ENCODE data around the gene SIK2. TPM values are rescaled to one million over a fixed set of nuclear protein-coding genes. Genes with fewer than 3 reads are reported as not detected.

Gene SIK2
- total and polyA plus RNA-seq, 9 of the 15 experiments (the other 6 are each of a cell fraction or from before 2014, with no cell fraction given), result 0.74 to 11.6 (median 3.8) TPM

DNA sequence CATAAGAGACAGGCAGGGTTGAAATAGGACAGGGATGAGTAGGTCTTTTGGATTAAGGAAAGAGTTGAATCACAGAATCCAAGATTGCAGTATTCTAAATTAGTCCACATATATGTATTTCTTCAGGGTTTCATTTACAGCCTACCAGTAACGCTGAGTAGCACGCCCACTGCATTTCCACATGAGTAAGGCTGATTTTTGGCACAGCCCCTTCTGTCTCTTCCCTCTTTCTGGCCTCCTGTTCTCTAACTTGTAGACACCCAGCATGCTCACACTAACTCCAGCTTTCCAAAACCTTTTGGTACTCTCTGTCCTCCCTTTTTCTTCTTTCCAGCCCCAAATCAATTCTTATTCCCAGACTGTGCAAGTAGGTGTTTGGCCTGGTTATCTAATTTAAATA is 3.7 kb upstream of the SIK2 start:
- no peak for ATAC-seq
- Histone ChIP-seq H3K4me2 (ENCODE audit: insufficient read depth, low read length) (no peak overlapping the region), H3K4me3 (no peak overlapping the region), H3K79me2 (ENCODE audit: control insufficient read depth, insufficient read depth, low read length) (peaks cover 12% of the 10 kb centered on the region), H2AFZ (ENCODE audit: low read depth, low read length) (peak overlapping the region; percentile 77), H3K27me3 (ENCODE audit: control insufficient read depth in 2 of 2, insufficient read depth in 2 of 2, low read length in 2 of 2) (no peaks in the 10 kb centered on the region), H3K27ac (ENCODE audit: extremely low read depth, low read depth, low read length) (no peak overlapping the region), H3K9me1 (ENCODE audit: control insufficient read depth, insufficient read depth, low read length) (no peaks in the 10 kb centered on the region), H3K9ac (ENCODE audit: insufficient read depth in 1 of 2, low read depth in 2 of 2, low read length in 2 of 2) (no peak overlapping the region), H3K4me1 (replicated peaks in 1 of 2; ENCODE audit: control insufficient read depth in 2 of 2, insufficient read depth in 2 of 2, low read length in 2 of 2) (peaks cover 9 to 17% of the 10 kb centered on the region in 2 experiments; a peak in 4 of 5 replicates), H3K36me3 (ENCODE audit: control insufficient read depth, insufficient read depth, low read length) (no peaks in the 10 kb centered on the region), H3K9me3 (replicated peaks; ENCODE audit: control insufficient read depth, insufficient read depth, low read depth, low read length) (no peaks in the 10 kb centered on the region), H4K20me1 (replicated peaks; ENCODE audit: control insufficient read depth, insufficient read depth, low read length) (0 out of 2 replicates have a peak, but pooled peaks cover 2% of the 10 kb centered on the region)
- no peak for FAIRE-seq
- POLR2A ChIA-PET, result interaction anchor here (0.7 to 1.9 kb wide), 3 partner anchors 21 to 177 kb away, joined by 3 to 11 read pairs (median 5); partner anchors contain the start of gene PPP2R1B
- CTCF ChIA-PET (ENCODE audit: low intra/inter-chr PET ratio), result interaction anchor here (0.7 to 1.1 kb wide), 2 partner anchors 179 to 1149 kb away, joined by 3 read pairs; no protein-coding TSS in a partner anchor
- no peak for DNase-seq (ENCODE audit: extremely low read depth in 1 of 4, low spot score in 3 of 4)
- no TSS peak for BruUV-seq (replicated peaks)
- WGBS (ENCODE audit: insufficient coverage, low coverage, missing lambda C conversion rate), result 15% methylated on average over 2 of the region's 2 CpGs
- in situ Hi-C loops (cut with MboI), result no loop called here
- intact Hi-C loops (cut with micrococcal nuclease), result no loop called here
- TF ChIP-seq CHD7 (IDR thresholded peaks at IDR 0.05; ENCODE audit: low read depth, low read length) (no peak), SMARCE1 (IDR thresholded peaks at IDR 0.05) (no peak), ZNF707 (CRISPR knock-in tag; conservative IDR thresholded peaks at IDR 0.05) (no peak), MCM7 (IDR thresholded peaks at IDR 0.05) (no peak), LEF1 (IDR thresholded peaks at IDR 0.05) (no peak), EZH2 (IDR thresholded peaks at IDR 0.05; ENCODE audit: borderline replicate concordance, low read depth, low read length) (no peak), MBD2 (IDR thresholded peaks at IDR 0.05; ENCODE audit: borderline replicate concordance, low read depth) (no peak), CBX1 (IDR thresholded peaks at IDR 0.05; ENCODE audit: low read depth) (no peak)
- TF ChIP-seq, protein P1, sequence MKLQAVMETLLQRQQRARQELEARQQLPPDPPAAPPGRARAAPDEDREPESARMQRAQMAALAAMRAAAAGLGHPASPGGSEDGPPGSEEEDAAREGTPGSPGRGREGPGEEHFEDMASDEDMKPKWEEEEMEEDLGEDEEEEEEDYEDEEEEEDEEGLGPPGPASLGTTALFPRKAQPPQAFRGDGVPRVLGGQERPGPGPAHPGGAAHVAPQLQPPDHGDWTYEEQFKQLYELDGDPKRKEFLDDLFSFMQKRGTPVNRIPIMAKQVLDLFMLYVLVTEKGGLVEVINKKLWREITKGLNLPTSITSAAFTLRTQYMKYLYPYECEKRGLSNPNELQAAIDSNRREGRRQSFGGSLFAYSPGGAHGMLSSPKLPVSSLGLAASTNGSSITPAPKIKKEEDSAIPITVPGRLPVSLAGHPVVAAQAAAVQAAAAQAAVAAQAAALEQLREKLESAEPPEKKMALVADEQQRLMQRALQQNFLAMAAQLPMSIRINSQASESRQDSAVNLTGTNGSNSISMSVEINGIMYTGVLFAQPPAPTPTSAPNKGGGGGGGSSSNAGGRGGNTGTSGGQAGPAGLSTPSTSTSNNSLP (IDR thresholded peaks at IDR 0.05; ENCODE audit: borderline replicate concordance, low read depth, low read length), result no peak
